BLaER1 (cell line): ENCODE results near the gene ETNK1.
"Not testable (repeated sequence)": the region's sequence is repeated elsewhere in the genome, so short reads cannot be mapped to it uniquely, and the experiment has no call there.

Experiments used
- H3K27ac ChIP-seq: shearing (Covaris generic); formaldehyde crosslinking; 2 replicates; pipeline ENCODE4 v1.8.1; 2022
- H3K27me3 ChIP-seq: shearing (Covaris generic); formaldehyde crosslinking; 2 replicates; pipeline ENCODE4 v1.8.1; 2022
- H3K36me3 ChIP-seq: shearing (Covaris generic); formaldehyde crosslinking; 2 replicates; pipeline ENCODE4 v1.8.1; 2022
- H3K4me1 ChIP-seq: shearing (Covaris generic); formaldehyde crosslinking; 2 replicates; pipeline ENCODE4 v1.8.1; 2022
- H3K4me2 ChIP-seq: shearing (Covaris generic); formaldehyde crosslinking; 2 replicates; pipeline ENCODE4 v1.8.1; 2022
- H3K4me3 ChIP-seq: shearing (Covaris generic); formaldehyde crosslinking; 2 replicates; pipeline ENCODE4 v1.8.1; 2022
- H3K9ac ChIP-seq: shearing (Covaris generic); formaldehyde crosslinking; 2 replicates; pipeline ENCODE4 v1.8.1; 2022
- H3K9me3 ChIP-seq: shearing (Covaris generic); formaldehyde crosslinking; 2 replicates; pipeline ENCODE4 v1.8.1; 2022
- H4K20me1 ChIP-seq: shearing (Covaris generic); formaldehyde crosslinking; 2 replicates; pipeline ENCODE4 v1.8.1; 2022
- Cebpa-rat ChIP-seq: shearing (Covaris generic); IDR thresholded peaks from 2 replicates; pipeline ENCODE4 v1.8.1; 2022

Gene ETNK1

GRCh38 chr12:22600181-22600580 is 24.8 kb upstream of the ETNK1 start:
- H3K9ac ChIP-seq = no peak overlapping the region
- H3K27ac ChIP-seq = no peak overlapping the region
- H3K4me1 ChIP-seq = 0 out of 2 replicates have a peak, but pooled peaks cover 7% of the 10 kb centered on the region
- no peaks in the 10 kb centered on the region for H4K20me1 ChIP-seq
- H3K9me3 ChIP-seq = no peaks in the 10 kb centered on the region
- H3K27me3 ChIP-seq = no peaks in the 10 kb centered on the region
- no peak for TF ChIP-seq Cebpa-rat
- no peak overlapping the region for H3K4me2 ChIP-seq
- no peaks in the 10 kb centered on the region for H3K36me3 ChIP-seq
- H3K4me3 ChIP-seq = no peak overlapping the region

DNA sequence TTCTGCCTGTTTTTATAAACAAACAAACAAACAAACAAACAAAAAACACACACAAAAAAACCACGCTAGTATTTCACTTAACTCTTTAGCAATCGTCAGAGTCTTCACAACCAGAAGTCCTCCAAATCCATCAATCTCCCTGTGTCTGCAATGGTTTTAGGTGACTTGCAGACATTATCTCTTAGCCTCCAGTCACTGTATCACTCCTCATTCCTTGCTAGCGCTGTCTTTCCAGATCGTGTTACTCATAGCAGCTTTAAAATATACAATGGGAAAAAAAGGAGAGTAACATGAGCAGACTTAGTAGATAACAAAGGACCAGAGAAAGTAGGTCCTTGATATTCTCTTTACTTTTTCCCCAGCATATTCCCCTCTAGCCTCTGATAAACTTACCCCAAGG is 15.5 kb upstream of the ETNK1 start:
- Histone ChIP-seq H3K27me3 (no peaks in the 10 kb centered on the region), H3K4me1 (0 out of 2 replicates have a peak, but pooled peaks cover 4% of the 10 kb centered on the region), H3K36me3 (no peaks in the 10 kb centered on the region), H3K9ac (no peak overlapping the region), H3K27ac (no peak overlapping the region), H3K4me2 (no peak overlapping the region), H4K20me1 (no peaks in the 10 kb centered on the region), H3K9me3 (peaks cover 31% of the 10 kb centered on the region), H3K4me3 (no peak overlapping the region)
- no peak for TF ChIP-seq Cebpa-rat

GRCh38 chr12:22610131-22610530 is 14.8 kb upstream of the ETNK1 start:
- H3K36me3 ChIP-seq = no peaks in the 10 kb centered on the region
- no peak overlapping the region; the same call in 1 of the 2 replicates for H3K4me2 ChIP-seq
- H3K27ac ChIP-seq = no peak overlapping the region
- no peaks in the 10 kb centered on the region for H4K20me1 ChIP-seq
- H3K4me3 ChIP-seq = no peak overlapping the region
- no peaks in the 10 kb centered on the region for H3K27me3 ChIP-seq
- peaks cover 37% of the 10 kb centered on the region for H3K9me3 ChIP-seq
- H3K4me1 ChIP-seq = 0 out of 2 replicates have a peak, but pooled peaks cover 4% of the 10 kb centered on the region
- no peak overlapping the region for H3K9ac ChIP-seq
- TF ChIP-seq Cebpa-rat = no peak

DNA sequence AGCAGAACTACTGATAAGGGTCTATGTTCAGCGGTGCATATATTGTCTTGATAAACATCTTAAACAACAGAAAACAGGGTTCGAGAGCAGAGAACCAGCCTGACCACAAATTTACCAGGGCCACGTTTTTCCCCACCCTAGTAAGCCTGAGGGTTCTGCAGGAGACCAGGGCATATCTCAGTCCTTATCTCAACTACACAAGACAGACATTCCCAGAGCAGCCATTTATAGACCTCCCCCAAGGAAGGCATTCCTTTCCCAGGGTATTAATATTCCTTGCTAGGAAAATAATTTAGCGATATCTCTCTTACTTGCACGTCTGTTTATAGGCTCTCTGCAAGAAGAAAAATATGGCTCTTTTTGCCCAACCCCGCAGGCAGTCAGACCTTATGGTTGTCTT is 12.1 kb upstream of the ETNK1 start:
- not testable (repeated sequence) for H3K27me3 ChIP-seq, H3K36me3 ChIP-seq, H3K4me3 ChIP-seq, H3K4me2 ChIP-seq, H3K27ac ChIP-seq, H4K20me1 ChIP-seq, H3K9ac ChIP-seq, H3K4me1 ChIP-seq
- peaks cover 62% of the 10 kb centered on the region for H3K9me3 ChIP-seq

- H4K20me1 ChIP-seq = no peaks in the 10 kb centered on the region
- TF ChIP-seq Cebpa-rat = no peak
- H3K27ac ChIP-seq = no peak overlapping the region
- H3K9ac ChIP-seq = no peak overlapping the region
- no peak overlapping the region for H3K4me2 ChIP-seq
- no peaks in the 10 kb centered on the region for H3K4me1 ChIP-seq
- H3K27me3 ChIP-seq = no peaks in the 10 kb centered on the region
- no peak overlapping the region for H3K4me3 ChIP-seq
- peaks cover 65% of the 10 kb centered on the region for H3K9me3 ChIP-seq
- H3K36me3 ChIP-seq = no peaks in the 10 kb centered on the region
Observed at GRCh38 chr12:22615963-22616501, 8.9 kb upstream of the ETNK1 start.

GRCh38 chr12:22617630-22618029 is 7.3 kb upstream of the ETNK1 start:
- Histone ChIP-seq H3K4me1 (no peaks in the 10 kb centered on the region), H4K20me1 (no peaks in the 10 kb centered on the region), H3K36me3 (no peaks in the 10 kb centered on the region), H3K9me3 (peaks cover 53% of the 10 kb centered on the region), H3K27ac (no peak overlapping the region), H3K4me3 (no peak overlapping the region), H3K4me2 (no peak overlapping the region), H3K27me3 (no peaks in the 10 kb centered on the region), H3K9ac (no peak overlapping the region)
- no peak for TF ChIP-seq Cebpa-rat

GRCh38 chr12:22624548-22624869 is 462 bp upstream of the ETNK1 start:
- TF ChIP-seq Cebpa-rat = no peak
- Histone ChIP-seq H3K27me3 (no peaks in the 10 kb centered on the region), H3K9ac (peak overlapping the region; percentile 94), H3K36me3 (no peaks in the 10 kb centered on the region), H3K4me1 (peaks cover 29% of the 10 kb centered on the region), H4K20me1 (peaks cover 41% of the 10 kb centered on the region), H3K27ac (peak overlapping the region; percentile 92), H3K9me3 (no peaks in the 10 kb centered on the region), H3K4me3 (peak overlapping the region; percentile 78), H3K4me2 (peak overlapping the region; percentile 86)

DNA sequence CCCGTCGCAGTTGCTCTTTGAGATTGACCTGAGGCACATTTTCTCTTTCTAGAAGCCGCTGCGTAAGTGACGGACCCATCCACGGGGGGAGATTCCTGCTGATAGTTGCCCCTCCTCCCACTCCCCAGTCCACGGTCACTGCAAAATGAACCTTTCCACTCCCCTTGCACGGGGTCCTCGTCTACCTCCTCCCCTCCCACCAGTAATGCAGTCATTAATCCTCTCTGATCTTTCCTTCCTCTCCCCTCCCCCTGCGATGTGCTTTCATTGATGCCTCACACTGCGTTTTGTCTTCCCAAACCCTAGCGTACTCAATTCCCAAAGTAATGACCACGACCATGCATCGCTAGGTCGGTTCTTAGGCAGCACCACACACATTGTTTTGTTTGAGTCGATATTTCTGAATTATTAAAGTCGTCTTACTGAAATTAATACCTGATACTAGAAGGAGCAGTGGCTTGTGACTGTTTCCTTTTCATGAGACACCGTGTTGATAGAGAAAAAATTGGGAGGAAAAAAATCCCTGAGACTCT is 857 bp downstream of the ETNK1 start:
- Histone ChIP-seq H3K27ac (peak overlapping the region; percentile 92), H3K36me3 (peaks cover 10% of the 10 kb centered on the region), H3K4me2 (peak overlapping the region; percentile 86), H3K9ac (peak overlapping the region; percentile 94), H3K27me3 (no peaks in the 10 kb centered on the region), H3K4me1 (peaks cover 29% of the 10 kb centered on the region), H3K4me3 (peak overlapping the region; percentile 78), H3K9me3 (no peaks in the 10 kb centered on the region), H4K20me1 (peaks cover 54% of the 10 kb centered on the region)
- no peak for TF ChIP-seq Cebpa-rat

GRCh38 chr12:22626406-22626805 is 1.4 kb downstream of the ETNK1 start:
- H3K4me3 ChIP-seq = peak overlapping the region; percentile 78
- H4K20me1 ChIP-seq = peaks cover 60% of the 10 kb centered on the region
- no peaks in the 10 kb centered on the region for H3K9me3 ChIP-seq
- H3K27ac ChIP-seq = peak overlapping the region; percentile 92; the same call in 1 of the 2 replicates
- peaks cover 15% of the 10 kb centered on the region for H3K36me3 ChIP-seq
- no peaks in the 10 kb centered on the region for H3K27me3 ChIP-seq
- peak overlapping the region; percentile 86 for H3K4me2 ChIP-seq
- TF ChIP-seq Cebpa-rat = no peak
- peak overlapping the region; percentile 94 for H3K9ac ChIP-seq
- H3K4me1 ChIP-seq = peaks cover 29% of the 10 kb centered on the region

- H3K27me3 ChIP-seq = no peaks in the 10 kb centered on the region
- H3K4me1 ChIP-seq = peaks cover 29% of the 10 kb centered on the region
- peak overlapping the region; percentile 60 for H3K9ac ChIP-seq
- H3K27ac ChIP-seq = no peak overlapping the region
- peak overlapping the region; percentile 86 for H3K4me2 ChIP-seq
- H3K4me3 ChIP-seq = peak overlapping the region; percentile 78
- H4K20me1 ChIP-seq = peaks cover 69% of the 10 kb centered on the region
- TF ChIP-seq Cebpa-rat = no peak
- peaks cover 17% of the 10 kb centered on the region for H3K36me3 ChIP-seq
- no peaks in the 10 kb centered on the region for H3K9me3 ChIP-seq
Observed at GRCh38 chr12:22627371-22627770, 2.4 kb downstream of the ETNK1 start.

- H3K9ac ChIP-seq = no peak overlapping the region
- no peaks in the 10 kb centered on the region for H3K27me3 ChIP-seq
- H3K4me1 ChIP-seq = peaks cover 29% of the 10 kb centered on the region
- peaks cover 25% of the 10 kb centered on the region for H3K36me3 ChIP-seq
- H3K4me2 ChIP-seq = peak overlapping the region; percentile 86
- no peak for TF ChIP-seq Cebpa-rat
- no peaks in the 10 kb centered on the region for H3K9me3 ChIP-seq
- no peak overlapping the region for H3K27ac ChIP-seq
- H3K4me3 ChIP-seq = peak overlapping the region; percentile 78; the same call in 1 of the 2 replicates
- peaks cover 78% of the 10 kb centered on the region for H4K20me1 ChIP-seq
Observed at GRCh38 chr12:22628228-22628627, 3.3 kb downstream of the ETNK1 start.
